Measurements from ENCODE around the gene PMM2.

PMM2 gene

DNA sequence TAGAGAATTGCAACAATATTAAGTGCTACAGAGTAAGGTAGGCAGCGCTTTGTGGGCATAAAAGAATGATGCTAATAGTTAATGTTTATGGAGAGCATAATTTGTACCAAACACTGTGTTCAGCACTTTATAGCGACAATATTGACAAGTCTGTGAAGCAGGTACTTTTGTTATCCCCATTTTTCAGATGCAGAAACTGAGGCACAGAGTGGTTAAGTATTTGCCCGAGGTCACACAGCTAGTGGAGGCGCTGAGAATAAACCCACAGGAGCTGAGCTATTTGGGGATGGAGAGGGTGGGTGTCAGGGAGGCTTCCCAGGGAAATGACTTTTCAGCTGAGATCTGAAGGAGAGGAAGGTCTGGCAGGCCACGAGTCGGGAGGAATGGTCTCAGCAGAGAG, 39.6 kb upstream of the PMM2 start:
- no peaks in the 10 kb centered on the region for H3K4me1 ChIP-seq (ENCODE audit: insufficient read depth, low read length)
- H2AFZ ChIP-seq (ENCODE audit: low read depth, low read length) = no peak overlapping the region
- no peaks in the 10 kb centered on the region for H3K9me3 ChIP-seq (ENCODE audit: insufficient read depth, low read length, severe bottlenecking)
- H3K4me3 ChIP-seq (ENCODE audit: low read depth in 1 of 2, low read length in 2 of 2) = no peak overlapping the region
- no peak overlapping the region for H3K27ac ChIP-seq (ENCODE audit: low read length)
- no peaks in the 10 kb centered on the region for H3K27me3 ChIP-seq (ENCODE audit: insufficient read depth, low read length, poor library complexity)
- DNase-seq (no peak), ATAC-seq (ENCODE audit: insufficient read depth, low read depth) (no peak)
- H3K4me2 ChIP-seq (ENCODE audit: insufficient read depth, low read length) = no peak overlapping the region
- no peaks in the 10 kb centered on the region for H4K20me1 ChIP-seq (ENCODE audit: insufficient read depth, low read length)
- TF ChIP-seq EZH2 (IDR thresholded peaks at IDR 0.05; ENCODE audit: borderline replicate concordance, low read depth, low read length, severe bottlenecking) (no peak), CTCF (IDR thresholded peaks at IDR 0.05; ENCODE audit: borderline replicate concordance, extremely low read depth, low read length, poor library complexity, severe bottlenecking) (no peak)
- H3K9ac ChIP-seq (ENCODE audit: low read depth, low read length) = no peak overlapping the region
- no peaks in the 10 kb centered on the region for H3K36me3 ChIP-seq (ENCODE audit: insufficient read depth, low read length)
- H3K79me2 ChIP-seq (ENCODE audit: insufficient read depth, low read length) = no peaks in the 10 kb centered on the region

- H3K27me3 ChIP-seq (ENCODE audit: insufficient read depth, low read length, poor library complexity) = no peaks in the 10 kb centered on the region
- H4K20me1 ChIP-seq (ENCODE audit: insufficient read depth, low read length) = no peaks in the 10 kb centered on the region
- ATAC-seq (ENCODE audit: insufficient read depth, low read depth) (no peak), DNase-seq (no peak)
- H3K4me1 ChIP-seq (ENCODE audit: insufficient read depth, low read length) = no peaks in the 10 kb centered on the region
- H3K9ac ChIP-seq (ENCODE audit: low read depth, low read length) = no peak overlapping the region
- no peak for TF ChIP-seq EZH2 (IDR thresholded peaks at IDR 0.05; ENCODE audit: borderline replicate concordance, low read depth, low read length, severe bottlenecking)
- no peak for TF ChIP-seq CTCF (IDR thresholded peaks at IDR 0.05; ENCODE audit: borderline replicate concordance, extremely low read depth, low read length, poor library complexity, severe bottlenecking)
- H3K36me3 ChIP-seq (ENCODE audit: insufficient read depth, low read length) = 0 out of 2 replicates have a peak, but pooled peaks cover 3% of the 10 kb centered on the region
- no peaks in the 10 kb centered on the region for H3K79me2 ChIP-seq (ENCODE audit: insufficient read depth, low read length)
- no peak overlapping the region for H2AFZ ChIP-seq (ENCODE audit: low read depth, low read length)
- no peak overlapping the region for H3K4me2 ChIP-seq (ENCODE audit: insufficient read depth, low read length)
- no peak overlapping the region for H3K27ac ChIP-seq (ENCODE audit: low read length)
- no peak overlapping the region for H3K4me3 ChIP-seq (ENCODE audit: low read depth in 1 of 2, low read length in 2 of 2)
- H3K9me3 ChIP-seq (ENCODE audit: insufficient read depth, low read length, severe bottlenecking) = no peaks in the 10 kb centered on the region
Observed at GRCh38 chr16:8760021-8760420, 37.6 kb upstream of the PMM2 start.

DNA sequence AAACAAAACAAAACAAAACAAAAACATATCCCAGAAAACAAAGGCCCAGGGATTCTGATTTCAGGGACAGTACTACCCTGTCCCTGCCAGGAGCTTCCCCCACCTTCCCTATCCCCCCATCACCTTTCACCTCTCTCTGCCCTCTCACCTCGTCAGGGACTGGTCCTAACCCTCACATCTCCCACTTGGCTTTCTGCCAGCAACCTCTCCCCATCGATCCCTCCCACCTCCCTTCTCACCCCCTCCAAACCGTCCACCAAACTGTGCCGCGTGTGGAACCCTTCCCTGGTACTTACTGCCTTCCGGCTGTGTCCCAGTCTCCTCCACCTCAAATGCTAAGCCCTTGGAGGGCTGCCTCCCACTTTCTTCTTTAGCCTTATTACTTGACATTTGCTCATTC, 36.6 kb upstream of the PMM2 start:
- Histone ChIP-seq H4K20me1 (ENCODE audit: insufficient read depth, low read length) (no peaks in the 10 kb centered on the region), H3K79me2 (ENCODE audit: insufficient read depth, low read length) (no peaks in the 10 kb centered on the region), H3K36me3 (ENCODE audit: insufficient read depth, low read length) (0 out of 2 replicates have a peak, but pooled peaks cover 3% of the 10 kb centered on the region), H2AFZ (ENCODE audit: low read depth, low read length) (no peak overlapping the region), H3K4me1 (ENCODE audit: insufficient read depth, low read length) (no peaks in the 10 kb centered on the region), H3K27ac (ENCODE audit: low read length) (no peak overlapping the region), H3K4me3 (ENCODE audit: low read depth in 1 of 2, low read length in 2 of 2) (no peak overlapping the region), H3K9me3 (ENCODE audit: insufficient read depth, low read length, severe bottlenecking) (no peaks in the 10 kb centered on the region), H3K4me2 (ENCODE audit: insufficient read depth, low read length) (no peak overlapping the region), H3K9ac (ENCODE audit: low read depth, low read length) (no peak overlapping the region), H3K27me3 (ENCODE audit: insufficient read depth, low read length, poor library complexity) (no peaks in the 10 kb centered on the region)
- DNase-seq (no peak), ATAC-seq (ENCODE audit: insufficient read depth, low read depth) (no peak)
- TF ChIP-seq EZH2 (IDR thresholded peaks at IDR 0.05; ENCODE audit: borderline replicate concordance, low read depth, low read length, severe bottlenecking) (no peak), CTCF (IDR thresholded peaks at IDR 0.05; ENCODE audit: borderline replicate concordance, extremely low read depth, low read length, poor library complexity, severe bottlenecking) (no peak)

- Histone ChIP-seq H3K9me3 (ENCODE audit: insufficient read depth, low read length, severe bottlenecking) (no peaks in the 10 kb centered on the region), H4K20me1 (ENCODE audit: insufficient read depth, low read length) (no peaks in the 10 kb centered on the region)
- TF ChIP-seq EZH2 (IDR thresholded peaks at IDR 0.05; ENCODE audit: borderline replicate concordance, low read depth, low read length, severe bottlenecking) (no peak), CTCF (IDR thresholded peaks at IDR 0.05; ENCODE audit: borderline replicate concordance, extremely low read depth, low read length, poor library complexity, severe bottlenecking) (no peak)
Observed at GRCh38 chr16:8762254-8762653, 35.4 kb upstream of the PMM2 start.

More at GRCh38 chr16:8762254-8762653, 35.4 kb upstream of the PMM2 start:
- no peak overlapping the region for H3K4me2 ChIP-seq (ENCODE audit: insufficient read depth, low read length)
- no peak for DNase-seq
- H3K4me3 ChIP-seq (ENCODE audit: low read depth in 1 of 2, low read length in 2 of 2) = no peak overlapping the region
- no peaks in the 10 kb centered on the region for H3K4me1 ChIP-seq (ENCODE audit: insufficient read depth, low read length)
- no peaks in the 10 kb centered on the region for H3K79me2 ChIP-seq (ENCODE audit: insufficient read depth, low read length)
- no peak overlapping the region for H3K27ac ChIP-seq (ENCODE audit: low read length)
- H3K27me3 ChIP-seq (ENCODE audit: insufficient read depth, low read length, poor library complexity) = no peaks in the 10 kb centered on the region
- no peak overlapping the region for H2AFZ ChIP-seq (ENCODE audit: low read depth, low read length)
- ATAC-seq (ENCODE audit: insufficient read depth, low read depth) = no peak
- H3K9ac ChIP-seq (ENCODE audit: low read depth, low read length) = no peak overlapping the region
- 0 out of 2 replicates have a peak, but pooled peaks cover 3% of the 10 kb centered on the region for H3K36me3 ChIP-seq (ENCODE audit: insufficient read depth, low read length)
